ENCODE results near the gene NEGR1. TPM values are rescaled to one million over a fixed set of nuclear protein-coding genes. Genes with fewer than 3 reads are reported as not detected.

NEGR1 gene
- total RNA-seq, 1 experiment from 2014 or later: 2.9 TPM

DNA sequence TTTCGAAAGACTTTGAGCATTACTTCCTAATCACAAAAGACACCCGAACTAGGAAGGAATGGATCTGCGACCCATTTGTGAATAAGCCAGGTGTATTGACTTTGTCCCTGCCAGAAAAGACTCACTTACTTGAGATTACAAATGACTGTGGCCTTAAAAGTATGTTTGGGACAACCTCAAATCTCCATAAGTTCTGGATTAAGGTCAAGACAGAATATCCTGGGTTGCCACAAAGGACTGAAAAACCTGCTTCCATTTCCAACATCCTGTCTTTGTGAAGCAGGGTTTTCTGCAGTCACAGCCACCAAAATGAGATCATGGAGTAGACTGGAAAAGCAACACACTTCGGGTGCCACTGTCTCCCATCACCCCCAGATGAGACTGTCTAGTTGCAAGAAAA, 664.1 kb downstream of the NEGR1 start:
- H3K4me3 Mint-ChIP-seq: no peak overlapping the region
- no peak for DNase-seq (ENCODE audit: low spot score)
- ChIA-PET POLR2A (no interaction called here), CTCF (no interaction called here)
- H3K36me3 Mint-ChIP-seq: peaks cover 4% of the 10 kb centered on the region; the same call in 1 of the 2 replicates
- ATAC-seq: no peak
- H3K4me1 Mint-ChIP-seq: no peaks in the 10 kb centered on the region
- H3K27me3 Mint-ChIP-seq (ENCODE audit: low read depth): no peaks in the 10 kb centered on the region
- H3K9me3 Mint-ChIP-seq: peaks cover 17% of the 10 kb centered on the region
- H3K27ac Mint-ChIP-seq: no peak overlapping the region
- TF ChIP-seq RELA (CRISPR knock-in tag; IDR thresholded peaks at IDR 0.05; ENCODE audit: borderline replicate concordance) (no peak), EMX1 (CRISPR knock-in tag; IDR thresholded peaks at IDR 0.05) (no peak), GTF2I (CRISPR knock-in tag; conservative IDR thresholded peaks at IDR 0.05) (no peak), NFE2L1 (CRISPR knock-in tag; IDR thresholded peaks at IDR 0.05) (no peak)
- TF ChIP-seq, protein P1, sequence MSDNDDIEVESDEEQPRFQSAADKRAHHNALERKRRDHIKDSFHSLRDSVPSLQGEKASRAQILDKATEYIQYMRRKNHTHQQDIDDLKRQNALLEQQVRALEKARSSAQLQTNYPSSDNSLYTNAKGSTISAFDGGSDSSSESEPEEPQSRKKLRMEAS (CRISPR knock-in tag; IDR thresholded peaks at IDR 0.05): no peak
- TF ChIP-seq, protein P2, sequence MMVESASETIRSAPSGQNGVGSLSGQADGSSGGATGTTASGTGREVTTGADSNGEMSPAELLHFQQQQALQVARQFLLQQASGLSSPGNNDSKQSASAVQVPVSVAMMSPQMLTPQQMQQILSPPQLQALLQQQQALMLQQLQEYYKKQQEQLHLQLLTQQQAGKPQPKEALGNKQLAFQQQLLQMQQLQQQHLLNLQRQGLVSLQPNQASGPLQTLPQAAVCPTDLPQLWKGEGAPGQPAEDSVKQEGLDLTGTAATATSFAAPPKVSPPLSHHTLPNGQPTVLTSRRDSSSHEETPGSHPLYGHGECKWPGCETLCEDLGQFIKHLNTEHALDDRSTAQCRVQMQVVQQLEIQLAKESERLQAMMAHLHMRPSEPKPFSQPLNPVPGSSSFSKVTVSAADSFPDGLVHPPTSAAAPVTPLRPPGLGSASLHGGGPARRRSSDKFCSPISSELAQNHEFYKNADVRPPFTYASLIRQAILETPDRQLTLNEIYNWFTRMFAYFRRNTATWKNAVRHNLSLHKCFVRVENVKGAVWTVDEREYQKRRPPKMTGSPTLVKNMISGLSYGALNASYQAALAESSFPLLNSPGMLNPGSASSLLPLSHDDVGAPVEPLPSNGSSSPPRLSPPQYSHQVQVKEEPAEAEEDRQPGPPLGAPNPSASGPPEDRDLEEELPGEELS (CRISPR knock-in tag; IDR thresholded peaks at IDR 0.05): no peak
- TF ChIP-seq, protein P3, sequence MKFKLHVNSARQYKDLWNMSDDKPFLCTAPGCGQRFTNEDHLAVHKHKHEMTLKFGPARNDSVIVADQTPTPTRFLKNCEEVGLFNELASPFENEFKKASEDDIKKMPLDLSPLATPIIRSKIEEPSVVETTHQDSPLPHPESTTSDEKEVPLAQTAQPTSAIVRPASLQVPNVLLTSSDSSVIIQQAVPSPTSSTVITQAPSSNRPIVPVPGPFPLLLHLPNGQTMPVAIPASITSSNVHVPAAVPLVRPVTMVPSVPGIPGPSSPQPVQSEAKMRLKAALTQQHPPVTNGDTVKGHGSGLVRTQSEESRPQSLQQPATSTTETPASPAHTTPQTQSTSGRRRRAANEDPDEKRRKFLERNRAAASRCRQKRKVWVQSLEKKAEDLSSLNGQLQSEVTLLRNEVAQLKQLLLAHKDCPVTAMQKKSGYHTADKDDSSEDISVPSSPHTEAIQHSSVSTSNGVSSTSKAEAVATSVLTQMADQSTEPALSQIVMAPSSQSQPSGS (CRISPR knock-in tag; IDR thresholded peaks at IDR 0.05; ENCODE audit: borderline replicate concordance, low read depth): no peak

DNA sequence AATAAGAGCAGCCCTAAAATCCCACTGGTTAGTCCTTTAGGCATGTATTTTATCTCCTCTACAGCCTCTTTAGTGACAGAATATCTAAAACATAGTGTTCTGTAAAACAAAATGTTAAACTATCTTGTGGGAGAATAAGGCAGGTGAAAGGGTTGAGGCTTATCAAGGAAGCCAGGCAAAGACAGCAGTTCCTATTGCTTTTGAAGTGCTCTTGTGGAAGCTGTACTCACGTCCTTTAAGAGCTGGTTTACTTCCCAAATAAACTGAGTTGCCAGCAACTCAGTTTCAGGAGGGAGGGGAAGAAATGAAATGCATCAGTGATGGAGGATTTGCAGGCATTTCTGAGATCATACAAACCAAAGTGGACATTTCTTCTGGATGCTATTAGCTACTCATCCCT, 671.9 kb downstream of the NEGR1 start:
- H3K4me3 Mint-ChIP-seq: no peak overlapping the region
- POLR2A ChIA-PET: no interaction called here
- H3K9me3 Mint-ChIP-seq: peaks cover 16% of the 10 kb centered on the region
- TF ChIP-seq, protein P4, sequence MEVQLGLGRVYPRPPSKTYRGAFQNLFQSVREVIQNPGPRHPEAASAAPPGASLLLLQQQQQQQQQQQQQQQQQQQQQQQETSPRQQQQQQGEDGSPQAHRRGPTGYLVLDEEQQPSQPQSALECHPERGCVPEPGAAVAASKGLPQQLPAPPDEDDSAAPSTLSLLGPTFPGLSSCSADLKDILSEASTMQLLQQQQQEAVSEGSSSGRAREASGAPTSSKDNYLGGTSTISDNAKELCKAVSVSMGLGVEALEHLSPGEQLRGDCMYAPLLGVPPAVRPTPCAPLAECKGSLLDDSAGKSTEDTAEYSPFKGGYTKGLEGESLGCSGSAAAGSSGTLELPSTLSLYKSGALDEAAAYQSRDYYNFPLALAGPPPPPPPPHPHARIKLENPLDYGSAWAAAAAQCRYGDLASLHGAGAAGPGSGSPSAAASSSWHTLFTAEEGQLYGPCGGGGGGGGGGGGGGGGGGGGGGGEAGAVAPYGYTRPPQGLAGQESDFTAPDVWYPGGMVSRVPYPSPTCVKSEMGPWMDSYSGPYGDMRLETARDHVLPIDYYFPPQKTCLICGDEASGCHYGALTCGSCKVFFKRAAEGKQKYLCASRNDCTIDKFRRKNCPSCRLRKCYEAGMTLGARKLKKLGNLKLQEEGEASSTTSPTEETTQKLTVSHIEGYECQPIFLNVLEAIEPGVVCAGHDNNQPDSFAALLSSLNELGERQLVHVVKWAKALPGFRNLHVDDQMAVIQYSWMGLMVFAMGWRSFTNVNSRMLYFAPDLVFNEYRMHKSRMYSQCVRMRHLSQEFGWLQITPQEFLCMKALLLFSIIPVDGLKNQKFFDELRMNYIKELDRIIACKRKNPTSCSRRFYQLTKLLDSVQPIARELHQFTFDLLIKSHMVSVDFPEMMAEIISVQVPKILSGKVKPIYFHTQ (CRISPR knock-in tag; IDR thresholded peaks at IDR 0.05): no peak
- TF ChIP-seq, protein P5, sequence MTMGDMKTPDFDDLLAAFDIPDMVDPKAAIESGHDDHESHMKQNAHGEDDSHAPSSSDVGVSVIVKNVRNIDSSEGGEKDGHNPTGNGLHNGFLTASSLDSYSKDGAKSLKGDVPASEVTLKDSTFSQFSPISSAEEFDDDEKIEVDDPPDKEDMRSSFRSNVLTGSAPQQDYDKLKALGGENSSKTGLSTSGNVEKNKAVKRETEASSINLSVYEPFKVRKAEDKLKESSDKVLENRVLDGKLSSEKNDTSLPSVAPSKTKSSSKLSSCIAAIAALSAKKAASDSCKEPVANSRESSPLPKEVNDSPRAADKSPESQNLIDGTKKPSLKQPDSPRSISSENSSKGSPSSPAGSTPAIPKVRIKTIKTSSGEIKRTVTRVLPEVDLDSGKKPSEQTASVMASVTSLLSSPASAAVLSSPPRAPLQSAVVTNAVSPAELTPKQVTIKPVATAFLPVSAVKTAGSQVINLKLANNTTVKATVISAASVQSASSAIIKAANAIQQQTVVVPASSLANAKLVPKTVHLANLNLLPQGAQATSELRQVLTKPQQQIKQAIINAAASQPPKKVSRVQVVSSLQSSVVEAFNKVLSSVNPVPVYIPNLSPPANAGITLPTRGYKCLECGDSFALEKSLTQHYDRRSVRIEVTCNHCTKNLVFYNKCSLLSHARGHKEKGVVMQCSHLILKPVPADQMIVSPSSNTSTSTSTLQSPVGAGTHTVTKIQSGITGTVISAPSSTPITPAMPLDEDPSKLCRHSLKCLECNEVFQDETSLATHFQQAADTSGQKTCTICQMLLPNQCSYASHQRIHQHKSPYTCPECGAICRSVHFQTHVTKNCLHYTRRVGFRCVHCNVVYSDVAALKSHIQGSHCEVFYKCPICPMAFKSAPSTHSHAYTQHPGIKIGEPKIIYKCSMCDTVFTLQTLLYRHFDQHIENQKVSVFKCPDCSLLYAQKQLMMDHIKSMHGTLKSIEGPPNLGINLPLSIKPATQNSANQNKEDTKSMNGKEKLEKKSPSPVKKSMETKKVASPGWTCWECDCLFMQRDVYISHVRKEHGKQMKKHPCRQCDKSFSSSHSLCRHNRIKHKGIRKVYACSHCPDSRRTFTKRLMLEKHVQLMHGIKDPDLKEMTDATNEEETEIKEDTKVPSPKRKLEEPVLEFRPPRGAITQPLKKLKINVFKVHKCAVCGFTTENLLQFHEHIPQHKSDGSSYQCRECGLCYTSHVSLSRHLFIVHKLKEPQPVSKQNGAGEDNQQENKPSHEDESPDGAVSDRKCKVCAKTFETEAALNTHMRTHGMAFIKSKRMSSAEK (CRISPR knock-in tag; IDR thresholded peaks at IDR 0.05; ENCODE audit: borderline replicate concordance): no peak
- TF ChIP-seq, protein P6, sequence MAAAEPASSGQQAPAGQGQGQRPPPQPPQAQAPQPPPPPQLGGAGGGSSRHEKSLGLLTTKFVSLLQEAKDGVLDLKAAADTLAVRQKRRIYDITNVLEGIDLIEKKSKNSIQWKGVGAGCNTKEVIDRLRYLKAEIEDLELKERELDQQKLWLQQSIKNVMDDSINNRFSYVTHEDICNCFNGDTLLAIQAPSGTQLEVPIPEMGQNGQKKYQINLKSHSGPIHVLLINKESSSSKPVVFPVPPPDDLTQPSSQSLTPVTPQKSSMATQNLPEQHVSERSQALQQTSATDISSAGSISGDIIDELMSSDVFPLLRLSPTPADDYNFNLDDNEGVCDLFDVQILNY (CRISPR knock-in tag; IDR thresholded peaks at IDR 0.05): no peak
- TF ChIP-seq ELF4 (CRISPR knock-in tag; IDR thresholded peaks at IDR 0.05; ENCODE audit: low read depth) (no peak), RELA (CRISPR knock-in tag; IDR thresholded peaks at IDR 0.05; ENCODE audit: borderline replicate concordance) (no peak), GTF2I (CRISPR knock-in tag; conservative IDR thresholded peaks at IDR 0.05) (no peak), ZNF232 (CRISPR knock-in tag; IDR thresholded peaks at IDR 0.05) (no peak), ZNF219 (CRISPR knock-in tag; IDR thresholded peaks at IDR 0.05; ENCODE audit: borderline replicate concordance) (no peak), ATF1 (CRISPR knock-in tag; IDR thresholded peaks at IDR 0.05) (no peak), ETV6 (CRISPR knock-in tag; IDR thresholded peaks at IDR 0.05) (no peak)
- TF ChIP-seq, protein P7, sequence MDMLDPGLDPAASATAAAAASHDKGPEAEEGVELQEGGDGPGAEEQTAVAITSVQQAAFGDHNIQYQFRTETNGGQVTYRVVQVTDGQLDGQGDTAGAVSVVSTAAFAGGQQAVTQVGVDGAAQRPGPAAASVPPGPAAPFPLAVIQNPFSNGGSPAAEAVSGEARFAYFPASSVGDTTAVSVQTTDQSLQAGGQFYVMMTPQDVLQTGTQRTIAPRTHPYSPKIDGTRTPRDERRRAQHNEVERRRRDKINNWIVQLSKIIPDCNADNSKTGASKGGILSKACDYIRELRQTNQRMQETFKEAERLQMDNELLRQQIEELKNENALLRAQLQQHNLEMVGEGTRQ (CRISPR knock-in tag; IDR thresholded peaks at IDR 0.05): no peak
- TF ChIP-seq, protein P8, sequence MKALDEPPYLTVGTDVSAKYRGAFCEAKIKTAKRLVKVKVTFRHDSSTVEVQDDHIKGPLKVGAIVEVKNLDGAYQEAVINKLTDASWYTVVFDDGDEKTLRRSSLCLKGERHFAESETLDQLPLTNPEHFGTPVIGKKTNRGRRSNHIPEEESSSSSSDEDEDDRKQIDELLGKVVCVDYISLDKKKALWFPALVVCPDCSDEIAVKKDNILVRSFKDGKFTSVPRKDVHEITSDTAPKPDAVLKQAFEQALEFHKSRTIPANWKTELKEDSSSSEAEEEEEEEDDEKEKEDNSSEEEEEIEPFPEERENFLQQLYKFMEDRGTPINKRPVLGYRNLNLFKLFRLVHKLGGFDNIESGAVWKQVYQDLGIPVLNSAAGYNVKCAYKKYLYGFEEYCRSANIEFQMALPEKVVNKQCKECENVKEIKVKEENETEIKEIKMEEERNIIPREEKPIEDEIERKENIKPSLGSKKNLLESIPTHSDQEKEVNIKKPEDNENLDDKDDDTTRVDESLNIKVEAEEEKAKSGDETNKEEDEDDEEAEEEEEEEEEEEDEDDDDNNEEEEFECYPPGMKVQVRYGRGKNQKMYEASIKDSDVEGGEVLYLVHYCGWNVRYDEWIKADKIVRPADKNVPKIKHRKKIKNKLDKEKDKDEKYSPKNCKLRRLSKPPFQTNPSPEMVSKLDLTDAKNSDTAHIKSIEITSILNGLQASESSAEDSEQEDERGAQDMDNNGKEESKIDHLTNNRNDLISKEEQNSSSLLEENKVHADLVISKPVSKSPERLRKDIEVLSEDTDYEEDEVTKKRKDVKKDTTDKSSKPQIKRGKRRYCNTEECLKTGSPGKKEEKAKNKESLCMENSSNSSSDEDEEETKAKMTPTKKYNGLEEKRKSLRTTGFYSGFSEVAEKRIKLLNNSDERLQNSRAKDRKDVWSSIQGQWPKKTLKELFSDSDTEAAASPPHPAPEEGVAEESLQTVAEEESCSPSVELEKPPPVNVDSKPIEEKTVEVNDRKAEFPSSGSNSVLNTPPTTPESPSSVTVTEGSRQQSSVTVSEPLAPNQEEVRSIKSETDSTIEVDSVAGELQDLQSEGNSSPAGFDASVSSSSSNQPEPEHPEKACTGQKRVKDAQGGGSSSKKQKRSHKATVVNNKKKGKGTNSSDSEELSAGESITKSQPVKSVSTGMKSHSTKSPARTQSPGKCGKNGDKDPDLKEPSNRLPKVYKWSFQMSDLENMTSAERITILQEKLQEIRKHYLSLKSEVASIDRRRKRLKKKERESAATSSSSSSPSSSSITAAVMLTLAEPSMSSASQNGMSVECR (CRISPR knock-in tag; IDR thresholded peaks at IDR 0.05; ENCODE audit: borderline replicate concordance): no peak
- CTCF ChIA-PET: no interaction called here
- no peaks in the 10 kb centered on the region for H3K27me3 Mint-ChIP-seq (ENCODE audit: low read depth)
- no peak overlapping the region for H3K27ac Mint-ChIP-seq
- peaks cover 6% of the 10 kb centered on the region for H3K4me1 Mint-ChIP-seq
- peaks cover 9% of the 10 kb centered on the region; the same call in 1 of the 2 replicates for H3K36me3 Mint-ChIP-seq
- ATAC-seq (no peak), DNase-seq (ENCODE audit: low spot score) (no peak)
